Body of pancreas (tissue), 4 donors: ENCODE measurements around the gene CASP9.

Experiments
- CTCF ChIP-seq, 7 experiments: fragments of 450-650 bp in 4 of 7; fragments of 200-600 bp in 3 of 7; sonication (generic) in 3 of 7; IDR thresholded peaks; one replicate each; pipeline ENCODE4 v1.5.1; 2016 to 2019; ENCODE audit warnings: antibody characterized with exemption in 7 of 7
- POLR2A ChIP-seq, 3 donors: fragments of 450-650 bp; IDR thresholded peaks; one replicate each; pipeline ENCODE4 v1.6.1; 2016; ENCODE audit warnings: antibody characterized with exemption in 3 of 3, mild to moderate bottlenecking in 2 of 3

- TF ChIP-seq CTCF (IDR thresholded peaks at IDR 0.05) (no peak), POLR2A (IDR thresholded peaks at IDR 0.05) (no peak)
Observed at GRCh38 chr1:15550573-15550972, 26.6 kb upstream of the CASP9 start.
